Fibroblast of lung (primary cell): Measurements from ENCODE around the gene IFT57. TPM values are rescaled to one million over a fixed set of nuclear protein-coding genes. Genes with fewer than 3 reads are reported as not detected.
A peak's percentile ranks its signal among the peaks of the same experiment; 100 is the strongest.

Experiments
- DNase-seq, 2 donors: peaks; one replicate each; pipeline versions ENCODE4 v3.0.0 to v3.0.0-alpha.2; 2010; ENCODE audit warnings: low read depth in 2 of 2
- H2AFZ ChIP-seq: 2 replicates; pipeline ENCODE4 v1.5.1; 2012; ENCODE audit warnings: low read length, control low read depth, inconsistent platforms
- H3K27ac ChIP-seq: 2 replicates; pipeline ENCODE4 v1.5.1; 2011; ENCODE audit warnings: low read length, control low read depth; ENCODE audit not compliant: insufficient read depth
- H3K27me3 ChIP-seq: 2 replicates; pipeline ENCODE4 v1.5.1; 2011; ENCODE audit warnings: mild to moderate bottlenecking, low read length; ENCODE audit not compliant: control insufficient read depth, insufficient read depth
- H3K36me3 ChIP-seq: 2 replicates; pipeline ENCODE4 v1.5.1; 2011; ENCODE audit warnings: low read length; ENCODE audit not compliant: control insufficient read depth, insufficient read depth
- H3K4me1 ChIP-seq: 2 replicates; pipeline ENCODE4 v1.5.1; 2011; ENCODE audit warnings: low read length; ENCODE audit not compliant: control insufficient read depth, insufficient read depth; ENCODE audit errors: extremely low read depth
- H3K4me2 ChIP-seq: 2 replicates; pipeline ENCODE4 v1.5.1; 2011; ENCODE audit warnings: low read length, control low read depth; ENCODE audit not compliant: insufficient read depth; ENCODE audit errors: extremely low read depth
- H3K4me3 ChIP-seq, 4 experiments: fragments of 200-600 bp in 1 of 4; sonication (generic) in 1 of 4; replicated peaks in 1 of 4; 2 replicates each; pipeline ENCODE4 v1.5.1; 2011 to 2016; ENCODE audit warnings: low read length in 4 of 4, low read depth in 3 of 4, mild to moderate bottlenecking in 3 of 4, control low read depth in 2 of 4, inconsistent platforms in 1 of 4, mixed read lengths in 1 of 4; ENCODE audit not compliant: insufficient read depth in 1 of 4; ENCODE audit errors: control extremely low read depth in 1 of 4
- H3K79me2 ChIP-seq: 2 replicates; pipeline ENCODE4 v1.5.1; 2012; ENCODE audit warnings: mild to moderate bottlenecking, low read length, inconsistent platforms; ENCODE audit not compliant: control insufficient read depth, insufficient read depth
- H3K9ac ChIP-seq: 2 replicates; pipeline ENCODE4 v1.5.1; 2011; ENCODE audit warnings: mild to moderate bottlenecking, low read length, control low read depth; ENCODE audit not compliant: insufficient read depth
- H3K9me3 ChIP-seq: 2 replicates; pipeline ENCODE4 v1.5.1; 2012; ENCODE audit warnings: low read depth, low read length; ENCODE audit not compliant: control insufficient read depth, insufficient read depth
- H4K20me1 ChIP-seq: 2 replicates; pipeline ENCODE4 v1.5.1; 2011; ENCODE audit warnings: low read length; ENCODE audit not compliant: control insufficient read depth, insufficient read depth; ENCODE audit errors: extremely low read depth
- EZH2 ChIP-seq: IDR thresholded peaks from 2 replicates; pipeline ENCODE4 v1.5.1; 2012; ENCODE audit warnings: low read length, control low read depth, mild to moderate bottlenecking; ENCODE audit errors: missing control alignments
- polyA plus RNA-seq, 2 donors: library from polyadenylated mRNA; depleted of rRNA in 1 of 2; stranded (reverse) in 1 of 2; unstranded in 1 of 2; fragments of >200 nt; gene quantifications; 2 replicates each; pipeline ENCODE4 v1.2.1, GENCODE V29; 2011 to 2012; ENCODE audit warnings: missing spikeins in 1 of 2
- total RNA-seq: library from RNA; depleted of rRNA; stranded (reverse); fragments of >200 nt; gene quantifications from 2 replicates; pipeline ENCODE4 v1.2.1, GENCODE V29; 2014
- TF ChIP-seq, protein P1 (sequence below), 2 donors: IDR thresholded peaks in 1 of 2; conservative IDR thresholded peaks in 1 of 2; 1 replicate in 1 of 2; 2 replicates in 1 of 2; pipeline ENCODE4 v1.5.1; 2011 to 2012; ENCODE audit warnings: low read length in 2 of 2, control low read depth in 1 of 2, inconsistent platforms in 1 of 2, low read depth in 1 of 2, mild to moderate bottlenecking in 1 of 2

Gene IFT57
- total and polyA plus RNA-seq, 2 donors (not counting 1 experiment from before 2014, with no cell fraction given), result 55.5 to 60.3 TPM

DNA sequence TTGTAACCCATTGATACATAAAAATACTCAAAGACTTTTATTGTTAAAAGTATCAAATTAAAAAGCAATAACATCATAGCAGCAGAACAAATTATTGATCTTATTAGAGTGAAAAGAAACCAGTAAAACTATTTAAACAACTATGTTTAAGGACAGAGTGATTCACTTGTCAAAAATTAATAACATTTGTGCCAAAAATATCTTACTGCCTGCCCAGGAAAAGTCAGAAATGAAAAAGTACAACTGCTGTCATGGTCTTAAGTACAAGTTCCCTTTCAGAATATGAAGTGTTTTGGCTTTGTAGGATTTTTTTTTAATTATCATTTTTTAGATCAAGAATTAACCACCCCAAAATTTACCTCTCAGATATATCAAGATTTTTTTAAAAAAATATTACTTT is 3.4 kb downstream of the IFT57 start:
- Histone ChIP-seq H3K4me2 (peak overlapping the region; percentile 68), H3K4me1 (peaks cover 14% of the 10 kb centered on the region), H4K20me1 (no peaks in the 10 kb centered on the region), H3K9me3 (no peaks in the 10 kb centered on the region), H3K79me2 (peaks cover 25% of the 10 kb centered on the region), H3K4me3 (no peak overlapping the region), H3K27me3 (no peaks in the 10 kb centered on the region), H2AFZ (no peak overlapping the region), H3K27ac (no peak overlapping the region), H3K36me3 (no peaks in the 10 kb centered on the region), H3K9ac (no peak overlapping the region)
- TF ChIP-seq EZH2, result no peak
- TF ChIP-seq, protein P1, sequence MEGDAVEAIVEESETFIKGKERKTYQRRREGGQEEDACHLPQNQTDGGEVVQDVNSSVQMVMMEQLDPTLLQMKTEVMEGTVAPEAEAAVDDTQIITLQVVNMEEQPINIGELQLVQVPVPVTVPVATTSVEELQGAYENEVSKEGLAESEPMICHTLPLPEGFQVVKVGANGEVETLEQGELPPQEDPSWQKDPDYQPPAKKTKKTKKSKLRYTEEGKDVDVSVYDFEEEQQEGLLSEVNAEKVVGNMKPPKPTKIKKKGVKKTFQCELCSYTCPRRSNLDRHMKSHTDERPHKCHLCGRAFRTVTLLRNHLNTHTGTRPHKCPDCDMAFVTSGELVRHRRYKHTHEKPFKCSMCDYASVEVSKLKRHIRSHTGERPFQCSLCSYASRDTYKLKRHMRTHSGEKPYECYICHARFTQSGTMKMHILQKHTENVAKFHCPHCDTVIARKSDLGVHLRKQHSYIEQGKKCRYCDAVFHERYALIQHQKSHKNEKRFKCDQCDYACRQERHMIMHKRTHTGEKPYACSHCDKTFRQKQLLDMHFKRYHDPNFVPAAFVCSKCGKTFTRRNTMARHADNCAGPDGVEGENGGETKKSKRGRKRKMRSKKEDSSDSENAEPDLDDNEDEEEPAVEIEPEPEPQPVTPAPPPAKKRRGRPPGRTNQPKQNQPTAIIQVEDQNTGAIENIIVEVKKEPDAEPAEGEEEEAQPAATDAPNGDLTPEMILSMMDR (conservative IDR thresholded peaks at IDR 0.05 in 1 of 2, IDR thresholded peaks at IDR 0.05 in 1 of 2; ENCODE audit: low read depth in 1 of 2, low read length in 2 of 2), result no peak
- DNase-seq, result peak; percentile 67 to 73

DNA sequence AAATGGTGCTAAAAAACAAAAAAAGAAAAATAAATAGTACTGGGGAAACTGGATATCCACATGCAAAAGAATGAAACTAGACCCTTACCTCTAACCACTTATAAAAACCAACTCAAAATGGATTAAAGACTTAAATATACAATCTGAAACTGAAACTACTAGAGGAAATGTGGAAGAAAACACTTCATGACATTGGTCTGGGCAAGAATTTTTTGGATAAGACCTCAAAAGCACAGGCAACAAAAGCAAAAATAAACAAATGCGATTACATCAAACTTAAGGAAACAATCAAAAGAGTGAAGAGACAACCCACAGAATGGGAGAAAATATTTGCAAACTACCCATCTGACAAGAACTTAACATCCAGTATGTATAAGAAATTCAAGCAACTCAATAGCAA is 6.4 kb downstream of the IFT57 start:
- H3K4me3 ChIP-seq, result peak overlapping the region in 2 of 4 experiments; percentile 15 to 22
- H3K36me3 ChIP-seq, result peaks cover 1% of the 10 kb centered on the region
- peaks cover 14% of the 10 kb centered on the region for H3K79me2 ChIP-seq
- no peaks in the 10 kb centered on the region for H4K20me1 ChIP-seq
- peak overlapping the region; percentile 48 for H3K4me2 ChIP-seq
- H3K4me1 ChIP-seq, result peaks cover 10% of the 10 kb centered on the region
- H3K27ac ChIP-seq, result no peak overlapping the region
- no peak overlapping the region for H3K9ac ChIP-seq
- H3K9me3 ChIP-seq, result no peaks in the 10 kb centered on the region
- peak in 1 of 2 donors; percentile 27 for DNase-seq
- H2AFZ ChIP-seq, result no peak overlapping the region
- TF ChIP-seq, protein P1 (conservative IDR thresholded peaks at IDR 0.05 in 1 of 2, IDR thresholded peaks at IDR 0.05 in 1 of 2; ENCODE audit: low read depth in 1 of 2, low read length in 2 of 2), result no peak
- TF ChIP-seq EZH2, result no peak
- H3K27me3 ChIP-seq, result no peaks in the 10 kb centered on the region

DNA sequence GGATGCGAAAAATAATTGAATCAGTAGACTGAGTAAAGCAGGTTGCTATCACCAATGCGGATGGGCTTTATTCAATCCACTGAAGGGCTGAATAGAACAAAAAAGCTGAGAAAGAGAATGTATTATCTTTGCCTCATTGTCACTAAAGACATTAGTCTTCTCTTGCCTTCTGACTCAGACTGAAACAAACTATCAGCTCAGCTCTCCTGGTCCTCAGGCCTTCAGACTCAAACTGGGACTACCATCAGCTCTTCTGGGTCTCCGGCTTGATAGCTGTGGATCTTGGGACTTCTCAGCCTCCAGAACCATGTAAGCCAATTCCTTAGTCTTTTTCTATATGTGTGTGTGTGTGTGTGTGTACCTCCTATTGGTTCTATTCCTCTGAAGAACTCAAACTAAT is 12.6 kb downstream of the IFT57 start:
- TF ChIP-seq, protein P1 (conservative IDR thresholded peaks at IDR 0.05 in 1 of 2, IDR thresholded peaks at IDR 0.05 in 1 of 2; ENCODE audit: low read depth in 1 of 2, low read length in 2 of 2), result no peak
- TF ChIP-seq EZH2, result no peak
- Histone ChIP-seq H3K4me1 (no peaks in the 10 kb centered on the region), H4K20me1 (no peaks in the 10 kb centered on the region), H3K4me2 (no peak overlapping the region), H3K27me3 (no peaks in the 10 kb centered on the region), H3K79me2 (no peaks in the 10 kb centered on the region), H3K4me3 (no peak overlapping the region), H3K9ac (no peak overlapping the region), H3K36me3 (peaks cover 1% of the 10 kb centered on the region), H2AFZ (no peak overlapping the region), H3K27ac (no peak overlapping the region), H3K9me3 (no peaks in the 10 kb centered on the region)
- DNase-seq, result no peak
